HCT116 (cell line): ENCODE measurements around the gene MOV10L1. TPM values are rescaled to one million over a fixed set of nuclear protein-coding genes. Genes with fewer than 3 reads are reported as not detected.

Experiments used
- ATAC-seq: fragments of 200-7000 bp; cut with Tn5 transposase; 2 replicates; pipeline ENCODE4 v1.9.1; 2020; ENCODE audit warnings: mild to moderate bottlenecking, moderate library complexity
- BruUV-seq: library from RNA; stranded (reverse); fragments of 400-500 nt; replicated peaks from 2 replicates; lab custom pipeline; 2021; lab: Mats Ljungman, UMichigan
- CTCF ChIA-PET: fragments of 300-600 bp; sonication (Branson Sonifier 250); formaldehyde crosslinking; loops from one replicate; lab custom pipeline; 2021; ENCODE audit warnings: antibody characterized with exemption; lab: Charles Lee
- POLR2A ChIA-PET: fragments of 300-600, 350-600 bp; sonication (Branson Sonifier 250); formaldehyde crosslinking; loops from one replicate; lab custom pipeline; 2021; ENCODE audit warnings: antibody characterized with exemption; lab: Charles Lee
- RAD21 ChIA-PET, 2 experiments: fragments of 300-600 bp; sonication (Branson Sonifier 250); formaldehyde crosslinking; loops; one replicate each; lab custom pipeline; 2023; ENCODE audit warnings: low total read pairs in 2 of 2; ENCODE audit not compliant: uncharacterized antibody in 2 of 2, unreplicated experiment in 2 of 2, low non-redundant PET in 1 of 2; lab: Charles Lee
- DNase-seq: peaks from one replicate; pipeline ENCODE4 v3.0.0-alpha.2; 2010; ENCODE audit warnings: low read depth, low spot score
- H2AFZ ChIP-seq: fragments of 200-600 bp; shearing (Covaris generic), sonication (generic); 2 replicates; pipeline ENCODE4 v1.6.1; 2017; ENCODE audit warnings: low read depth, mixed run types, mixed read lengths, antibody characterized with exemption, low read length; ENCODE audit not compliant: poor library complexity, severe bottlenecking
- H3K27ac ChIP-seq: 2 replicates; pipeline ENCODE4 v1.5.1; 2012; ENCODE audit warnings: low read depth, low read length
- H3K27me3 ChIP-seq: fragments of 200-600 bp; sonication (generic); 2 replicates; pipeline ENCODE4 v1.6.1; 2016; ENCODE audit warnings: mixed run types, low read length, mixed read lengths; ENCODE audit not compliant: insufficient read depth
- H3K36me3 ChIP-seq, 2 experiments: fragments of 200-500 bp in 1 of 2; fragments of 200-600 bp in 1 of 2; sonication (Bioruptor generic) in 1 of 2; sonication (generic) in 1 of 2; 2 replicates each; pipeline versions ENCODE4 v1.5.1 to v1.6.1; 2014 to 2016; ENCODE audit warnings: low read length in 2 of 2, inconsistent platforms in 1 of 2, mixed read lengths in 1 of 2, mixed run types in 1 of 2; ENCODE audit not compliant: insufficient read depth in 2 of 2, control insufficient read depth in 1 of 2
- H3K4me1 ChIP-seq, 2 experiments: fragments of 200-600 bp in 1 of 2; sonication (generic) in 1 of 2; 2 replicates each; pipeline versions ENCODE4 v1.5.1 to v1.6.1; 2012 to 2017; ENCODE audit warnings: low read length in 2 of 2, inconsistent platforms in 1 of 2, mild to moderate bottlenecking in 1 of 2, mixed read lengths in 1 of 2, mixed run types in 1 of 2, moderate library complexity in 1 of 2; ENCODE audit not compliant: insufficient read depth in 2 of 2, control insufficient read depth in 1 of 2
- H3K4me2 ChIP-seq: fragments of 200-600 bp; sonication (generic); 2 replicates; pipeline ENCODE4 v1.6.1; 2017; ENCODE audit warnings: mixed run types, low read length, mixed read lengths
- H3K4me3 ChIP-seq, 2 experiments: fragments of 200-600 bp in 1 of 2; sonication (generic) in 1 of 2; replicated peaks in 1 of 2; 2 replicates each; pipeline ENCODE4 v1.5.1; 2011 to 2016; ENCODE audit warnings: low read length in 2 of 2, control low read depth in 1 of 2, low read depth in 1 of 2, mild to moderate bottlenecking in 1 of 2, mixed read lengths in 1 of 2, mixed run types in 1 of 2
- H3K79me2 ChIP-seq: fragments of 200-600 bp; sonication (generic); 2 replicates; pipeline ENCODE4 v1.6.1; 2017; ENCODE audit warnings: mild to moderate bottlenecking, mixed run types, low read length, moderate library complexity, mixed read lengths; ENCODE audit not compliant: insufficient read depth
- H3K9ac ChIP-seq: fragments of 200-600 bp; sonication (generic); 2 replicates; pipeline ENCODE4 v1.6.1; 2016; ENCODE audit warnings: low read length, mixed read lengths
- H3K9me2 ChIP-seq: fragments of 200-600 bp; sonication (generic), shearing (Covaris generic); 2 replicates; pipeline ENCODE4 v1.6.1; 2017; ENCODE audit warnings: mixed run types, mild to moderate bottlenecking, moderate library complexity; ENCODE audit not compliant: insufficient read depth
- H3K9me3 ChIP-seq, 2 experiments: fragments of 200-500 bp in 1 of 2; fragments of 200-600 bp in 1 of 2; sonication (Bioruptor generic) in 1 of 2; sonication (generic) in 1 of 2; 2 replicates each; pipeline ENCODE4 v1.6.1; 2014 to 2017; ENCODE audit warnings: low read length in 2 of 2, mixed read lengths in 2 of 2, inconsistent platforms in 1 of 2, low read depth in 1 of 2, mild to moderate bottlenecking in 1 of 2, mixed run types in 1 of 2, moderate library complexity in 1 of 2; ENCODE audit not compliant: control insufficient read depth in 1 of 2, insufficient read depth in 1 of 2
- H4K20me1 ChIP-seq: fragments of 200-600 bp; sonication (generic), shearing (Covaris generic); 2 replicates; pipeline ENCODE4 v1.6.1; 2017; ENCODE audit warnings: mixed run types, mild to moderate bottlenecking, moderate library complexity; ENCODE audit not compliant: insufficient read depth
- CEBPB ChIP-seq: IDR thresholded peaks from 2 replicates; pipeline ENCODE4 v1.6.1; 2012; ENCODE audit warnings: low read depth
- ELF1 ChIP-seq: IDR thresholded peaks from 2 replicates; pipeline ENCODE4 v1.6.1; 2012; ENCODE audit warnings: low read depth, borderline replicate concordance
- SP1 ChIP-seq: IDR thresholded peaks from 2 replicates; pipeline ENCODE4 v1.6.1; 2012; ENCODE audit warnings: low read depth
- SRF ChIP-seq: IDR thresholded peaks from 2 replicates; pipeline ENCODE4 v1.6.1; 2012; ENCODE audit warnings: low read depth
- TCF7L2 ChIP-seq: IDR thresholded peaks from 2 replicates; pipeline ENCODE4 v1.7.0; 2011; ENCODE audit warnings: borderline replicate concordance, inconsistent platforms; ENCODE audit not compliant: insufficient read depth, insufficient read length; ENCODE audit errors: extremely low read depth
- YY1 ChIP-seq: IDR thresholded peaks from 2 replicates; pipeline ENCODE4 v1.6.1; 2011; ENCODE audit warnings: low read length, low read depth, moderate library complexity, mild to moderate bottlenecking; ENCODE audit not compliant: insufficient replicate concordance; ENCODE audit errors: extremely low read depth
- intact Hi-C: fragments of 100-400 bp; cut with micrococcal nuclease; formaldehyde crosslinking; loops from 2 replicates; pipeline ENCODE4 v1.10.0; 2022
- total RNA-seq: library from RNA; stranded (reverse); gene quantifications from one replicate; pipeline ENCODE4 v1.2.1, GENCODE V29; 2021; ENCODE audit not compliant: unreplicated experiment
- TF ChIP-seq, protein P1 (sequence below): IDR thresholded peaks from 2 replicates; pipeline ENCODE4 v1.6.1; 2012
- TF ChIP-seq, protein P2 (sequence below): IDR thresholded peaks from 2 replicates; pipeline ENCODE4 v1.6.1; 2011; ENCODE audit warnings: mild to moderate bottlenecking, low read length, moderate library complexity; ENCODE audit not compliant: insufficient replicate concordance; ENCODE audit errors: extremely low read depth
- TF ChIP-seq, protein P3 (sequence below), 3 experiments: fragments of 200-600 bp in 1 of 3; sonication (generic) in 1 of 3; IDR thresholded peaks in 2 of 3; conservative IDR thresholded peaks in 1 of 3; 2 replicates each; pipeline ENCODE4 v1.5.1; 2012 to 2017; ENCODE audit warnings: low read depth in 2 of 3, low read length in 2 of 3, antibody characterized with exemption in 1 of 3, borderline replicate concordance in 1 of 3, control low read depth in 1 of 3, mild to moderate bottlenecking in 1 of 3, mixed read lengths in 1 of 3, mixed run types in 1 of 3, moderate library complexity in 1 of 3; ENCODE audit not compliant: insufficient read depth in 1 of 3

MOV10L1 gene
- total RNA-seq, 1 experiment from 2014 or later: not detected

DNA sequence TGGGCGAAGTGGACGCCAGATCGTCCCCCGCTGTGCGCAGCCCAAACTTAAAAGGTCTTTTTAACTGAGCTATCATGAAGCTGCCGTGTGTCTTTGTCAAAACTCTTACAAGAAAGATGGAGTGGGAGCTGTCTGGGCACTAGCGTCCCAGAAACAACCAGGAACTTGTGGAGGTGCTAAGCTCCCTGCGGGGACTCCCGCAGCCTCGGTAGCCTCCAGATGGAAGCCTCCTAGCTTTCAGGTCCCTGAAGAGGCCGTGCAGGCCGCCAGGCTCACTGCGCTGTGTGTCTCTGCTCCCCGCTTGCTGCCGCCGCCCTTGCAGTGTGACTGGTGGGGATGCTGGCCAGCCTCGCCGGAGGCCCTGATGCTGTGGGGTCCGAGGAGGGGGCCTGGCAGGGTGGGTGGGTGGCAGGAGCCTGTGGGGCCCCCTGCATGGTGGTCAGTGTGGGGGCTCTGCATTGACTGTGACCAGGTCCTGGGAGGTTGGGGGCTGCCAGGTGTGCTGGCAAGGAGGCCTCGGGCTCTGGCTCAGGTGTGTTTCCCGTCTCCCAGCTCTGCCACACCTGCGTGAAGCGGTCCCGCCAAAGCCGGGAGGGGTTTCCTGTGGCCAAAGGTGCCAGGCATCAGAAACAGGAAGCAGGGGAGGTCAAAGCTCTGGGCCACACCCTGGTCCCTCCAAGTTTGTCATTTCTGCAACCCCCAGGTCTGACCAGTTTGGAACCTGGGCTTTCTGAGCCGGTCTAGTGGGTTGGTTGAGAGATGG, 97.1 kb downstream of the MOV10L1 start:
- POLR2A ChIA-PET: no interaction called here
- ATAC-seq (no peak), DNase-seq (no peak)
- no TSS peak for BruUV-seq
- Histone ChIP-seq H3K27ac (peak overlapping the region; percentile 81), H3K4me1 (peaks cover 35 to 60% of the 10 kb centered on the region in 2 experiments), H3K79me2 (peaks cover 58% of the 10 kb centered on the region), H4K20me1 (peaks cover 6% of the 10 kb centered on the region; the same call in 1 of the 2 replicates), H3K27me3 (no peaks in the 10 kb centered on the region), H2AFZ (no peak overlapping the region), H3K36me3 (no peaks in the 10 kb centered on the region), H3K4me2 (peak overlapping the region; percentile 93), H3K9me2 (no peaks in the 10 kb centered on the region), H3K9me3 (no peaks in the 10 kb centered on the region), H3K9ac (peak overlapping the region; percentile 90), H3K4me3 (peak overlapping the region; percentile 74 to 85)
- RAD21 ChIA-PET: no interaction called here
- CTCF ChIA-PET: interaction anchor here (0.9 kb wide), 1 partner anchor 38 kb away, joined by 3 read pairs; no protein-coding TSS in a partner anchor
- intact Hi-C loops: no loop called here
- TF ChIP-seq YY1 (no peak), SRF (no peak), CEBPB (no peak), SP1 (no peak), ELF1 (no peak), TCF7L2 (no peak)
- TF ChIP-seq, protein P1, sequence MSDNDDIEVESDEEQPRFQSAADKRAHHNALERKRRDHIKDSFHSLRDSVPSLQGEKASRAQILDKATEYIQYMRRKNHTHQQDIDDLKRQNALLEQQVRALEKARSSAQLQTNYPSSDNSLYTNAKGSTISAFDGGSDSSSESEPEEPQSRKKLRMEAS: no peak
- TF ChIP-seq, protein P2, sequence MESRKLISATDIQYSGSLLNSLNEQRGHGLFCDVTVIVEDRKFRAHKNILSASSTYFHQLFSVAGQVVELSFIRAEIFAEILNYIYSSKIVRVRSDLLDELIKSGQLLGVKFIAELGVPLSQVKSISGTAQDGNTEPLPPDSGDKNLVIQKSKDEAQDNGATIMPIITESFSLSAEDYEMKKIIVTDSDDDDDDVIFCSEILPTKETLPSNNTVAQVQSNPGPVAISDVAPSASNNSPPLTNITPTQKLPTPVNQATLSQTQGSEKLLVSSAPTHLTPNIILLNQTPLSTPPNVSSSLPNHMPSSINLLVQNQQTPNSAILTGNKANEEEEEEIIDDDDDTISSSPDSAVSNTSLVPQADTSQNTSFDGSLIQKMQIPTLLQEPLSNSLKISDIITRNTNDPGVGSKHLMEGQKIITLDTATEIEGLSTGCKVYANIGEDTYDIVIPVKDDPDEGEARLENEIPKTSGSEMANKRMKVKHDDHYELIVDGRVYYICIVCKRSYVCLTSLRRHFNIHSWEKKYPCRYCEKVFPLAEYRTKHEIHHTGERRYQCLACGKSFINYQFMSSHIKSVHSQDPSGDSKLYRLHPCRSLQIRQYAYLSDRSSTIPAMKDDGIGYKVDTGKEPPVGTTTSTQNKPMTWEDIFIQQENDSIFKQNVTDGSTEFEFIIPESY: no peak
- TF ChIP-seq, protein P3, sequence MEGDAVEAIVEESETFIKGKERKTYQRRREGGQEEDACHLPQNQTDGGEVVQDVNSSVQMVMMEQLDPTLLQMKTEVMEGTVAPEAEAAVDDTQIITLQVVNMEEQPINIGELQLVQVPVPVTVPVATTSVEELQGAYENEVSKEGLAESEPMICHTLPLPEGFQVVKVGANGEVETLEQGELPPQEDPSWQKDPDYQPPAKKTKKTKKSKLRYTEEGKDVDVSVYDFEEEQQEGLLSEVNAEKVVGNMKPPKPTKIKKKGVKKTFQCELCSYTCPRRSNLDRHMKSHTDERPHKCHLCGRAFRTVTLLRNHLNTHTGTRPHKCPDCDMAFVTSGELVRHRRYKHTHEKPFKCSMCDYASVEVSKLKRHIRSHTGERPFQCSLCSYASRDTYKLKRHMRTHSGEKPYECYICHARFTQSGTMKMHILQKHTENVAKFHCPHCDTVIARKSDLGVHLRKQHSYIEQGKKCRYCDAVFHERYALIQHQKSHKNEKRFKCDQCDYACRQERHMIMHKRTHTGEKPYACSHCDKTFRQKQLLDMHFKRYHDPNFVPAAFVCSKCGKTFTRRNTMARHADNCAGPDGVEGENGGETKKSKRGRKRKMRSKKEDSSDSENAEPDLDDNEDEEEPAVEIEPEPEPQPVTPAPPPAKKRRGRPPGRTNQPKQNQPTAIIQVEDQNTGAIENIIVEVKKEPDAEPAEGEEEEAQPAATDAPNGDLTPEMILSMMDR (IDR thresholded peaks at IDR 0.05 in 2 of 3, conservative IDR thresholded peaks at IDR 0.05 in 1 of 3; ENCODE audit: borderline replicate concordance in 1 of 3, insufficient read depth in 1 of 3, low read depth in 2 of 3, low read length in 2 of 3): no peak
